Caco-2 (cell line): ENCODE measurements around the gene MSMO1. TPM values are rescaled to one million over a fixed set of nuclear protein-coding genes. Genes with fewer than 3 reads are reported as not detected.

Source experiments
- BruUV-seq: library from RNA; stranded (reverse); fragments of 400-500 nt; replicated peaks from 2 replicates; lab custom pipeline; 2021; lab: Mats Ljungman, UMichigan
- CTCF ChIA-PET: fragments of 300-600 bp; sonication (Branson Sonifier 250); formaldehyde crosslinking; loops from one replicate; lab custom pipeline; 2022; ENCODE audit warnings: antibody characterized with exemption; lab: Charles Lee
- POLR2A ChIA-PET: fragments of 300-600 bp; sonication (Branson Sonifier 250); formaldehyde crosslinking; loops from one replicate; lab custom pipeline; 2022; ENCODE audit warnings: antibody characterized with exemption; lab: Charles Lee
- DNase-seq, 2 experiments: peaks; one replicate each; pipeline versions ENCODE4 v3.0.0 to v3.0.0-alpha.2; 2020 to 2022
- H3K27me3 ChIP-seq: replicated peaks from 2 replicates; pipeline ENCODE4 v1.6.0; 2011; ENCODE audit warnings: low read length; ENCODE audit not compliant: control insufficient read depth, insufficient read depth
- H3K36me3 ChIP-seq: 2 replicates; pipeline ENCODE4 v1.5.1; 2011; ENCODE audit warnings: low read length; ENCODE audit not compliant: control insufficient read depth, insufficient read depth
- H3K4me1 ChIP-seq: fragments of 250-450 bp; sonication (Bioruptor Pico); 2 replicates; pipeline ENCODE4 v1.5.1; 2020; ENCODE audit warnings: mild to moderate bottlenecking
- H3K4me3 ChIP-seq: 2 replicates; pipeline ENCODE4 v1.5.1; 2011; ENCODE audit warnings: low read depth, mild to moderate bottlenecking, control low read depth, low read length
- H3K9me3 ChIP-seq: fragments of 250-450 bp; sonication (Bioruptor Pico); 2 replicates; pipeline ENCODE4 v1.5.1; 2020; ENCODE audit warnings: mild to moderate bottlenecking, moderate library complexity
- H3K27ac Mint-ChIP-seq: one replicate; pipeline ENCODE4 v1.8.0; 2022; ENCODE audit warnings: mixed read lengths; ENCODE audit not compliant: unreplicated experiment
- H3K27me3 Mint-ChIP-seq: one replicate; pipeline ENCODE4 v1.8.0; 2022; ENCODE audit warnings: mixed read lengths; ENCODE audit not compliant: insufficient read depth, unreplicated experiment
- H3K36me3 Mint-ChIP-seq: one replicate; pipeline ENCODE4 v1.8.0; 2022; ENCODE audit warnings: mild to moderate bottlenecking, mixed read lengths; ENCODE audit not compliant: insufficient read depth, unreplicated experiment
- H3K4me1 Mint-ChIP-seq: one replicate; pipeline ENCODE4 v1.8.0; 2022; ENCODE audit warnings: low read depth, mixed read lengths; ENCODE audit not compliant: unreplicated experiment
- H3K4me3 Mint-ChIP-seq: one replicate; pipeline ENCODE4 v1.8.0; 2022; ENCODE audit warnings: mild to moderate bottlenecking, moderate library complexity, mixed read lengths; ENCODE audit not compliant: unreplicated experiment
- H3K9me3 Mint-ChIP-seq: one replicate; pipeline ENCODE4 v1.8.0; 2022; ENCODE audit warnings: mixed read lengths; ENCODE audit not compliant: unreplicated experiment
- CTCF ChIP-seq, 2 experiments: fragments of 200-600 bp in 1 of 2; IDR thresholded peaks; 1 replicate in 1 of 2; 2 replicates in 1 of 2; pipeline versions ENCODE4 v1.5.1 to v1.8.0; 2011 to 2022; ENCODE audit warnings: antibody characterized with exemption in 1 of 2, control low read depth in 1 of 2, inconsistent platforms in 1 of 2, low read depth in 1 of 2, low read length in 1 of 2, mild to moderate bottlenecking in 1 of 2, moderate library complexity in 1 of 2; ENCODE audit not compliant: insufficient read depth in 1 of 2, severe bottlenecking in 1 of 2, unreplicated experiment in 1 of 2
- intact Hi-C: fragments of 100-400 bp; cut with micrococcal nuclease; formaldehyde crosslinking; loops from one replicate; pipeline ENCODE4 v1.10.0; 2022; ENCODE audit not compliant: unreplicated experiment
- total RNA-seq: library from RNA; stranded (reverse); gene quantifications from 2 replicates; pipeline ENCODE4 v1.2.3, GENCODE V29; 2022

MSMO1 gene
- total RNA-seq, 1 experiment from 2014 or later, result 91.1 TPM

- no peak for DNase-seq
- Mint-ChIP-seq H3K27ac (no peak overlapping the region), H3K9me3 (no peaks in the 10 kb centered on the region), H3K4me3 (no peak overlapping the region), H3K36me3 (peaks cover 16% of the 10 kb centered on the region), H3K27me3 (no peaks in the 10 kb centered on the region), H3K4me1 (no peaks in the 10 kb centered on the region)
- BruUV-seq, result no TSS peak
- no peak for TF ChIP-seq CTCF (IDR thresholded peaks at IDR 0.05; ENCODE audit: insufficient read depth in 1 of 2, low read depth in 1 of 2, low read length in 1 of 2, severe bottlenecking in 1 of 2, unreplicated experiment in 1 of 2)
- ChIA-PET CTCF (interaction anchor here (1.6 kb wide), 1 partner anchor 217 kb away, joined by 5 read pairs; no protein-coding TSS in a partner anchor), POLR2A (no interaction called here)
- intact Hi-C loops, result no loop called here
- H3K27me3 ChIP-seq, result no peaks in the 10 kb centered on the region
- H3K4me1 ChIP-seq, result no peaks in the 10 kb centered on the region
- H3K4me3 ChIP-seq, result no peak overlapping the region
- no peaks in the 10 kb centered on the region for H3K9me3 ChIP-seq
- H3K36me3 ChIP-seq, result no peaks in the 10 kb centered on the region
Observed at GRCh38 chr4:165347647-165348569, 20.4 kb downstream of the MSMO1 start.

- no peak overlapping the region for H3K27ac Mint-ChIP-seq
- Histone ChIP-seq H3K27me3 (no peaks in the 10 kb centered on the region), H3K9me3 (no peaks in the 10 kb centered on the region), H3K36me3 (no peaks in the 10 kb centered on the region), H3K4me1 (no peaks in the 10 kb centered on the region), H3K4me3 (no peak overlapping the region)
- H3K27me3 Mint-ChIP-seq, result no peaks in the 10 kb centered on the region
- DNase-seq, result no peak
- TF ChIP-seq CTCF (IDR thresholded peaks at IDR 0.05; ENCODE audit: insufficient read depth in 1 of 2, low read depth in 1 of 2, low read length in 1 of 2, severe bottlenecking in 1 of 2, unreplicated experiment in 1 of 2), result no peak
- BruUV-seq, result no TSS peak
- intact Hi-C loops, result no loop called here
- POLR2A ChIA-PET, result no interaction called here
- H3K9me3 Mint-ChIP-seq, result no peaks in the 10 kb centered on the region
- CTCF ChIA-PET, result no interaction called here
- no peaks in the 10 kb centered on the region for H3K36me3 Mint-ChIP-seq
- H3K4me1 Mint-ChIP-seq, result no peaks in the 10 kb centered on the region
- no peak overlapping the region for H3K4me3 Mint-ChIP-seq
Observed at GRCh38 chr4:165351359-165352130, 24.1 kb downstream of the MSMO1 start.

GRCh38 chr4:165355900-165356300 is 28.4 kb downstream of the MSMO1 start:
- Mint-ChIP-seq H3K27me3 (peaks cover 3% of the 10 kb centered on the region), H3K4me3 (no peak overlapping the region), H3K4me1 (no peaks in the 10 kb centered on the region), H3K36me3 (no peaks in the 10 kb centered on the region), H3K9me3 (no peaks in the 10 kb centered on the region), H3K27ac (no peak overlapping the region)
- peak; percentile 44 for TF ChIP-seq CTCF (IDR thresholded peaks at IDR 0.05; ENCODE audit: insufficient read depth in 1 of 2, low read depth in 1 of 2, low read length in 1 of 2, severe bottlenecking in 1 of 2, unreplicated experiment in 1 of 2)
- Histone ChIP-seq H3K4me1 (no peaks in the 10 kb centered on the region), H3K9me3 (no peaks in the 10 kb centered on the region), H3K36me3 (no peaks in the 10 kb centered on the region), H3K27me3 (no peaks in the 10 kb centered on the region), H3K4me3 (no peak overlapping the region)
- ChIA-PET POLR2A (no interaction called here), CTCF (interaction anchor here (0.6 to 1.0 kb wide), 3 partner anchors 9 to 225 kb away, joined by 3 to 5 read pairs (median 3); no protein-coding TSS in a partner anchor)
- BruUV-seq, result no TSS peak
- intact Hi-C loops, result loop anchor here (1.0 to 2.0 kb wide), 2 partner anchors 23 to 108 kb away; partner anchors contain the start of gene CPE
- peak in 1 of 2 experiments; percentile 12 for DNase-seq
